Astrocyte (in vitro differentiated cells and primary cell): Measurements from ENCODE around the gene CIAO2B.

ENCODE experiments used
- EZH2 ChIP-seq: IDR thresholded peaks from 2 replicates; pipeline ENCODE4 v1.6.1; 2012; ENCODE audit warnings: mild to moderate bottlenecking, low read length, inconsistent platforms; ENCODE audit not compliant: insufficient read depth
- TF ChIP-seq, protein P1 (sequence below): IDR thresholded peaks from 2 replicates; pipeline ENCODE4 v1.5.1; 2011; ENCODE audit warnings: low read depth, mild to moderate bottlenecking, inconsistent platforms, low read length, moderate library complexity; ENCODE audit not compliant: insufficient read depth

DNA sequence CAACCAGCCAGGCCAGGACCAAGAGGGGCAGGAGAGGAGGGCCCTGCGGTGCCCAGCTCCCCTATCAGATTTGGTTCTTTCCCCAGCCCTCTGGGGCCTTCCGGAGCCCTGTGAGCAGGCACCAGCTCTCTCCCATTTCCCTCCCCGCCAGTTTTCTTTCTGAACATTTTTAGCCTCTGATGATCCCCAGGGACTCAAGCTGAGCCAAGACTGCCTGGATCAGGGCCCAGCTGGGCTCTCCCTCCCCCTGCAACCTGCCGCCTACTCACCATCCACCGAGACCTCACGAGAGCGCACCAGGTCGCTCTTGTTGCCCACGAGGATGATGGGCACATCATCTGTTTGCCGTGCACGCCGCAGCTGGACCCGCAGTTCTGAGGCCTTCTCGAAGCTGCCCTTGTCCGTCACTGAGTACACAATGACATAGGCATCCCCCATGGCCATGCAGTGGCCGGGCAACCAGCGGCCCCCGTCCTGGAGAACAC is 10.9 kb downstream of the CIAO2B start:
- TF ChIP-seq, protein P1, sequence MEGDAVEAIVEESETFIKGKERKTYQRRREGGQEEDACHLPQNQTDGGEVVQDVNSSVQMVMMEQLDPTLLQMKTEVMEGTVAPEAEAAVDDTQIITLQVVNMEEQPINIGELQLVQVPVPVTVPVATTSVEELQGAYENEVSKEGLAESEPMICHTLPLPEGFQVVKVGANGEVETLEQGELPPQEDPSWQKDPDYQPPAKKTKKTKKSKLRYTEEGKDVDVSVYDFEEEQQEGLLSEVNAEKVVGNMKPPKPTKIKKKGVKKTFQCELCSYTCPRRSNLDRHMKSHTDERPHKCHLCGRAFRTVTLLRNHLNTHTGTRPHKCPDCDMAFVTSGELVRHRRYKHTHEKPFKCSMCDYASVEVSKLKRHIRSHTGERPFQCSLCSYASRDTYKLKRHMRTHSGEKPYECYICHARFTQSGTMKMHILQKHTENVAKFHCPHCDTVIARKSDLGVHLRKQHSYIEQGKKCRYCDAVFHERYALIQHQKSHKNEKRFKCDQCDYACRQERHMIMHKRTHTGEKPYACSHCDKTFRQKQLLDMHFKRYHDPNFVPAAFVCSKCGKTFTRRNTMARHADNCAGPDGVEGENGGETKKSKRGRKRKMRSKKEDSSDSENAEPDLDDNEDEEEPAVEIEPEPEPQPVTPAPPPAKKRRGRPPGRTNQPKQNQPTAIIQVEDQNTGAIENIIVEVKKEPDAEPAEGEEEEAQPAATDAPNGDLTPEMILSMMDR, result no peak
- no peak for TF ChIP-seq EZH2
